Nephron (organoid): ENCODE results near the gene HAT1.
"Not testable (repeated sequence)": the region's sequence is repeated elsewhere in the genome, so short reads cannot be mapped to it uniquely, and the experiment has no call there.

Experiments
- H3K27ac Mint-ChIP-seq, 3 experiments: 2 replicates each; pipeline ENCODE4 v1.8.0; 2020; ENCODE audit warnings: mixed read lengths in 3 of 3, mild to moderate bottlenecking in 2 of 3, moderate library complexity in 1 of 3
- H3K27me3 Mint-ChIP-seq: 2 replicates; pipeline ENCODE4 v1.8.0; 2021; ENCODE audit warnings: low read depth, mild to moderate bottlenecking, moderate library complexity, mixed read lengths
- H3K36me3 Mint-ChIP-seq: 2 replicates; pipeline ENCODE4 v1.8.0; 2020; ENCODE audit warnings: low read depth, mixed read lengths
- H3K4me1 Mint-ChIP-seq: 2 replicates; pipeline ENCODE4 v1.8.0; 2020; ENCODE audit warnings: mixed read lengths
- H3K4me3 Mint-ChIP-seq, 3 experiments: 2 replicates each; pipeline ENCODE4 v1.8.0; 2020; ENCODE audit warnings: mild to moderate bottlenecking in 3 of 3, mixed read lengths in 3 of 3, moderate library complexity in 2 of 3
- H3K9me3 Mint-ChIP-seq: 2 replicates; pipeline ENCODE4 v1.8.0; 2020; ENCODE audit warnings: mixed read lengths
- TF ChIP-seq, protein P1 (sequence below), 3 experiments: fragments of 200-600 bp; sonication (generic); IDR thresholded peaks; one replicate each; pipeline ENCODE4 v1.5.0; 2021; ENCODE audit warnings: antibody characterized with exemption in 3 of 3; ENCODE audit not compliant: unreplicated experiment in 3 of 3

The HAT1 gene

DNA sequence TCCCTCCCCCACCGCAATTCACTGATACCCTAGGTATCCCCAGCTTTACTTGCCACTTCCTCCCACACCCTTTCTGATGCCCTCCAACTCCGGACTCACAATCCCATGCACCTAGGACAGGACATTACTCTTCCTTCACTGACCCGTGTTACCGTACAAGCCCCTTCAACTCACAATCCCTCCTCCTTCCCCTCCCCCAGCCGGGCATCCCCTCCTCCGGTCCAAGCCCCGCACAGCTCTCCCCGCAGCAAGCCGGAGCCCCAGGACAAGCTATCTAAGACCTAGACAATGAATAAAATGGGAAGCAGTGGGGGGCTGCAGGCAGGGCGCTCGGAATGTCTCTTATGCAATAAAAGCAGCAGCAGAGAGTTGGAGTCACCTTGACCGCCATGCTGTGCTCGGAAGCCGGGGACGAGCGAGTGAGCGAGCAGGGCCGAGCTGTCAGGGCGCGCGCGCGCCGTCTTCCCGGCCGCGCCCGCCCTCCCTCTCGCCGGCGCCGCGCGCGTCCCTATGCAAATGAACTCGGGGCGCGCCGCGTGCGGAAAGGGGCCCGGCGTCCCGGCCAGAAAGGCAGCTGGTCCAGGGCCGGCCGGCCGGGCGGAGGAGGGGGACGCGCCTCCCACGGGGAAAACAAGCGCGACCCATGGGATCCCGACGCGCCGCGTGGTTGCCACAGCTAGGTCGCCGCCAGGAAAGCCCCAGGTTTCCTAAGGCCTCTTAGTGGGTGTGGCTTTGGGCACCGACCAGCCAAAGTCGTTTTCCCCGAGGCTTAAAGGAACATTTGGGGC, 28.2 kb upstream of the HAT1 start, which contains the start of gene SLC25A12:
Gene SLC25A12, minus strand, starts transcription at position 421 of the 788 bp plus-strand sequence. Its CDS starts 30 bp downstream, at position 391.
- H3K4me3 Mint-ChIP-seq: peak within 1 kb of the TSS; percentile 87 to 94 (median 94)

DNA sequence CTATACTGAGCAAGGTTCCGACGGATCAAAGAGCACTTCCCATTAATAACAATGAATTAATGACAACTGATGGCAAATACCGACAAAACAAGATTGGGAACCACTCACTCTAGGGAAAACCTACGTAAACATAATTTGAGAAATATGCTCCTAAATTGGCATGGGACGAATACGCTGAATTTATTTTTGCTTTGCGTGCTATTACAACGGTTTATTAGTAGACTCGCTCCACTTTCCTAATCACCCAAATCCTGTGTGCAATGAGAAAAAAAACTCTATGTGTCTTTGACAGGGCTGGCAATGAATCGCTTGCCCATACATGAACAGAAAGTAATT, 27.7 kb upstream of the HAT1 start:
- TF ChIP-seq, protein P1, sequence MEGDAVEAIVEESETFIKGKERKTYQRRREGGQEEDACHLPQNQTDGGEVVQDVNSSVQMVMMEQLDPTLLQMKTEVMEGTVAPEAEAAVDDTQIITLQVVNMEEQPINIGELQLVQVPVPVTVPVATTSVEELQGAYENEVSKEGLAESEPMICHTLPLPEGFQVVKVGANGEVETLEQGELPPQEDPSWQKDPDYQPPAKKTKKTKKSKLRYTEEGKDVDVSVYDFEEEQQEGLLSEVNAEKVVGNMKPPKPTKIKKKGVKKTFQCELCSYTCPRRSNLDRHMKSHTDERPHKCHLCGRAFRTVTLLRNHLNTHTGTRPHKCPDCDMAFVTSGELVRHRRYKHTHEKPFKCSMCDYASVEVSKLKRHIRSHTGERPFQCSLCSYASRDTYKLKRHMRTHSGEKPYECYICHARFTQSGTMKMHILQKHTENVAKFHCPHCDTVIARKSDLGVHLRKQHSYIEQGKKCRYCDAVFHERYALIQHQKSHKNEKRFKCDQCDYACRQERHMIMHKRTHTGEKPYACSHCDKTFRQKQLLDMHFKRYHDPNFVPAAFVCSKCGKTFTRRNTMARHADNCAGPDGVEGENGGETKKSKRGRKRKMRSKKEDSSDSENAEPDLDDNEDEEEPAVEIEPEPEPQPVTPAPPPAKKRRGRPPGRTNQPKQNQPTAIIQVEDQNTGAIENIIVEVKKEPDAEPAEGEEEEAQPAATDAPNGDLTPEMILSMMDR (IDR thresholded peaks at IDR 0.05; ENCODE audit: unreplicated experiment in 3 of 3): no peak
- Mint-ChIP-seq H3K4me1 (peaks cover 30% of the 10 kb centered on the region), H3K36me3 (peaks cover 10% of the 10 kb centered on the region), H3K9me3 (peaks cover 4% of the 10 kb centered on the region), H3K4me3 (peak overlapping the region; percentile 87 to 94 (median 94)), H3K27ac (peak overlapping the region; percentile 50 to 91 (median 88)), H3K27me3 (no peaks in the 10 kb centered on the region)

More for the DNA sequence above, 28.2 kb upstream of the HAT1 start, which contains the start of gene SLC25A12:
- H3K4me1 Mint-ChIP-seq: peaks cover 30% of the 10 kb centered on the region
- TF ChIP-seq, protein P1 (IDR thresholded peaks at IDR 0.05; ENCODE audit: unreplicated experiment in 3 of 3): no peak
- no peaks in the 10 kb centered on the region for H3K27me3 Mint-ChIP-seq
- H3K36me3 Mint-ChIP-seq: peaks cover 14% of the 10 kb centered on the region
- H3K27ac Mint-ChIP-seq: peak within 1 kb of the TSS; percentile 50 to 91 (median 88)
- H3K9me3 Mint-ChIP-seq: peaks cover 4% of the 10 kb centered on the region

DNA sequence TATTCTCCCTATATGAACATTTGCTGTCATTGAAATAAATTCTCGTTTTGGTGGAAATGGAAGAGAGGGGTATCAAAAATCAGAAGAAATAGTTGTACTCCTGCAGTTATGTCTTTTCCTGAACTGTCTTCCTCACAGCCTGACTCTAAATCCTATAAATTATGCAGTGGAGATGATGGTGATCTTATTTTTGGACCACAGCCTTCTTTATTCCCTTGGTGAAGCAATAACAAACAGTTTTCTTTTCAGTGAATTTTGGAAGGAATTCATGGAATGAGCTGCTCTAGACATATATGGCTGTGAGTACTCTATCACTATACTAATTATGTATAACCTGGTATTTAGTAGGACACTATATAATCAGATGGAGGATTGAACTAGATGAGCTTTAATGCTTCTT, 26.5 kb upstream of the HAT1 start:
- Mint-ChIP-seq H3K4me1 (peaks cover 30% of the 10 kb centered on the region), H3K9me3 (peaks cover 4% of the 10 kb centered on the region), H3K27me3 (no peaks in the 10 kb centered on the region), H3K36me3 (peaks cover 8% of the 10 kb centered on the region), H3K4me3 (peak overlapping the region; percentile 44 to 94 (median 94)), H3K27ac (peak overlapping the region in 2 of 3 experiments; percentile 23 to 26)
- TF ChIP-seq, protein P1 (IDR thresholded peaks at IDR 0.05; ENCODE audit: unreplicated experiment in 3 of 3): no peak

DNA sequence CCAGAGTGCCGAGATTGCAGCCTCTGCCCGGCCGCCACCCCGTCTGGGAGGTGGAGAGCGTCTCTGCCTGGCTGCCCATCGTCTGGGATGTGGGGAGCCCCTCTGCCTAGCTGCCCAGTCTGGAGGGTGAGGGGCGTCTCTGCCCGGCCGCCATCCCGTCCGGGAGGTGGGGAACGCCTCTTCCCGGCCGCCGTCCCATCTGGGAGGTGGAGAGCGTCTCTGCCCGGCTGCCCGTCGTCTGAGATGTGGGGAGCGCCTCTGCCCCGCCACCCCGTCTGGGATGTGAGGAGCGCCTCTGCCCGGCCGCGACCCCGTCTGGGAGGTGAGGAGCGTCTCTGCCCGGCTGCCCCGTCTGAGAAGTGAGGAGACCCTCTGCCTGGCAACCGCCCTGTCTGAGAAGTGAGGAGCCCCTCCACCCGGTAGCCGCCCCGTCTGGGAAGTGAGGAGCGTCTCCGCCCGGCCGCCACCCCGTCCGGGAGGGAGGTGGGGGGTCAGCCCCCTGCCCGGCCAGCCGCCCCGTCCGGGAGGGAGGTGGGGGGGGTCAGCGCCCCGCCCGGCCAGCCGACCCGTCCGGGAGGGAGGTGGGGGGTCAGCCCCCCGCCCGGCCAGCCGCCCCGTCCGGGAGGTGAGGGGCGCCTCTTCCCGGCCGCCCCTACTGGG, 22.5 kb upstream of the HAT1 start:
- H3K9me3 Mint-ChIP-seq, H3K36me3 Mint-ChIP-seq: not testable (repeated sequence)

DNA sequence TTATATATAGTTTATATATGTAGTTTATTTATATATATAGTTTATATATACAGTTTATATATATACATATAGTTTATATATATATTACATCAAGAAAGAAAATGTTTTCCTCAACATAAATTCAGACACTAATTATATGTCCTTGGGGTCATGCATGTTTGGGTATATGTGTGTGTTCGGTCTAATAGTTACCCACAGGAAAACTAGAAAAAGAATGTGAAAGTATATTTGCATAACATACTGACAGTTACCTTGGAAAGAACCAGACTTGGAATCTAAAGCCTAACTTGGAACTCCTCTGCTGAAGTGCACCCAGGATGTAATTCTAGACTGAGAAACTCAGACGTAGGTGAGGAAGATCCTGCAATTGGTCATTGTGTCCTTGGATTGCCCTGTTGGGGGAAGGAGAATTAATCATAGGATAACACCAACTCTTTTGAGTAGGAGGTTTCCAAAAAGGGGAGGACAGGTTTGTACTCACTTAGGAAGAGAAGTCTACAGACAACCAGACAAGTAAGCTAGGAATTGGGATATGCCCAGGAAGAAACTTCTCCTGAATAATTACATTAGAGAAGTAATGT, 19.3 kb upstream of the HAT1 start:
- Mint-ChIP-seq H3K4me1 (no peaks in the 10 kb centered on the region), H3K9me3 (peaks cover 3% of the 10 kb centered on the region), H3K27me3 (no peaks in the 10 kb centered on the region), H3K36me3 (no peaks in the 10 kb centered on the region), H3K4me3 (no peak overlapping the region), H3K27ac (no peak overlapping the region)
- TF ChIP-seq, protein P1 (IDR thresholded peaks at IDR 0.05; ENCODE audit: unreplicated experiment in 3 of 3): no peak

More for the DNA sequence above, 22.5 kb upstream of the HAT1 start:
- H3K27me3 Mint-ChIP-seq, H3K27ac Mint-ChIP-seq, H3K4me3 Mint-ChIP-seq, H3K4me1 Mint-ChIP-seq: not testable (repeated sequence)

DNA sequence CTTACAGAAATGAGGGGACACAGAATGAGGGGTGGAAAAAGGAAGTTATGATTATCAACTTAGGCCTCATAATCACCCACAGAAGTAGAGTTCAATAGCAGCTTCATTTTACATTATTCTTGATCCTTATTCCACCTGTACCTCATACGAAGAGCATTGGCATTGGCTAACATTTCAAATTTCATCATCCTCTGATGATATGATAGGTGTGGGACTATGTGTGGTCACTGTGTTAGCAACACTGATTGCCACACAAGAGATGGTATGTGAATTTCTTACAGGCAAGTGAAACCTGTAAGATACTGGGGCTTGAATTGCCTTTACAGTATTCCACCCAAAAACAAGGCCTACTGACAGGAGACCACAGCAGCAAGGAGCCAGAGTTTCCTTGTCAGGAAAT, 14.0 kb upstream of the HAT1 start:
- no peaks in the 10 kb centered on the region for H3K9me3 Mint-ChIP-seq
- TF ChIP-seq, protein P1 (IDR thresholded peaks at IDR 0.05; ENCODE audit: unreplicated experiment in 3 of 3): no peak
- H3K27ac Mint-ChIP-seq: no peak overlapping the region
- no peak overlapping the region for H3K4me3 Mint-ChIP-seq
- no peaks in the 10 kb centered on the region for H3K36me3 Mint-ChIP-seq
- no peaks in the 10 kb centered on the region for H3K4me1 Mint-ChIP-seq
- H3K27me3 Mint-ChIP-seq: no peaks in the 10 kb centered on the region
